Stimulated activated CD8-positive, alpha-beta memory T cell treated with anti-CD3 and anti-CD28 coated beads, Interleukin-4, amount 100 ng/mL, for 1 hour (primary cell): ENCODE data around the gene ACOT2.
"Not testable (repeated sequence)": the region's sequence is repeated elsewhere in the genome, so short reads cannot be mapped to it uniquely, and the experiment has no call there.

Source experiments
- DNase-seq, 2 donors: peaks; one replicate each; pipeline ENCODE4 v3.0.0-alpha.2; 2020; ENCODE audit warnings: low read depth in 2 of 2, low spot score in 1 of 2

The ACOT2 gene

DNA sequence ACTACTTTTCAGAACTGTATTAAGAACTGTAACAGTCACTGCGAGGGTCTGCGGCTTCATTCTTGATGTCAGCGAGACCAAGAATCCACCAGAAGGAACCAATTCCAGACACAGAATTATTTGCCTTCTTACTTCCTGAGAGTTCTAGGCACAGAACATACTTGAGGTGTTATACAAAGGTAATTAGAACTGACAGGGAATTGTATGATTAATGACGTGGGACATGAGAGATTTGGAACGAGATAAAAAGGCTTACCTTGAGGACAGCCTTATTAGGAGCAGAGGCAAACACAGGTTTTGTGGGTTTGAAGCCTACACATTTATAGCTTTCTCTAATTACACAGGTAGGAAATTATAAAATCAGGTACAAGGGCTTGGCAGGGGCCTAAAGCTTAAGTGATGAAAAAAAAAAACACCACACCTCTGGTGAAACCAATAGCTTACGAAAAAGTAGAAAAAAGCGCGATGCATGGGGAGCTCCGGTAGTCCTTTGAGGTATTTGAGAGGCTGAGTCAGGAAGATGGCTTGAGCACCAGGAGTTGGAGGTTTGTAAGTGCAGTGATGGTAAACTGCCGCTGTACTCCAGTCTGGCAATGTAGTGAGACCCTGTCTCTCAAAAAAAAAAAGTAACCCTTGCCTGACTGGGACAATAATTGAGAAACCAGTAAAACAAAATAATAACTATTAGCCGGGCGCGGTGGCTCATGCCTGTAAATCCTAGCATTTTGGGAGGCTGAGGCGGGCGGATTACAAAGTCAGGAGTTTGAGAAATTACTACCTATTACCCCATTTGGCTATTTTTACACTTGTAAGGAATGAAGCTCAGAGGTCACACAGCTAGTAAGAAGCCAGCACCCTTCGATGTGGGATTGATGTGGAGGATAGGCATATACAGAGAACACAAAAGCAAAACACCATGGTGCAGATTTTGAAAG, 795 bp upstream of the ACOT2 start:
- DNase-seq: no peak

- DNase-seq: not testable (repeated sequence)
Observed at GRCh38 chr14:73568886-73569184, 178 bp upstream of the ACOT2 start.

DNA sequence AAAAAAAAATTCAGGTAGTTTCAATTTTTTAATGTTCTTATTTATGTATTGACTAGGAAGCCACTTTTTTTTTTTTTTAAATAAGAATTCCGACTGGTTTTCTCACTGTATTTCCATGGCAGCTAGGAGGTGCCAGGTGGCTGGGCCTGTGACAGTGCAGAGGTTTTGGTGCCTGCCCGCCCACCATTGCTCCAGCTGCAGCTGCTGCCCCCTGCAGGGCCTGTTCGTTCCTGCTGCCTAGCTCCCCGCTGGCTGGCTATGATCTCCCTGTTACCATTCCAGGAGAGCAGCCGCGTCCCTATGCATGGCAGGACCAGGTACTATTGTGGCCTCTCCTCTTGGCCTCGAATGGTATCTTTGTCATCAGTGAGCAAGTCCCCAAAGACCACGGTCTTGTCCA, 1.9 kb downstream of the ACOT2 start:
- DNase-seq: peak in 1 of 2 donors; percentile 34

GRCh38 chr14:73573034-73573433, 4.0 kb downstream of the ACOT2 start:
- not testable (repeated sequence) for DNase-seq

- DNase-seq: not testable (repeated sequence)
Observed at GRCh38 chr14:73573740-73574139, 4.7 kb downstream of the ACOT2 start.

DNA sequence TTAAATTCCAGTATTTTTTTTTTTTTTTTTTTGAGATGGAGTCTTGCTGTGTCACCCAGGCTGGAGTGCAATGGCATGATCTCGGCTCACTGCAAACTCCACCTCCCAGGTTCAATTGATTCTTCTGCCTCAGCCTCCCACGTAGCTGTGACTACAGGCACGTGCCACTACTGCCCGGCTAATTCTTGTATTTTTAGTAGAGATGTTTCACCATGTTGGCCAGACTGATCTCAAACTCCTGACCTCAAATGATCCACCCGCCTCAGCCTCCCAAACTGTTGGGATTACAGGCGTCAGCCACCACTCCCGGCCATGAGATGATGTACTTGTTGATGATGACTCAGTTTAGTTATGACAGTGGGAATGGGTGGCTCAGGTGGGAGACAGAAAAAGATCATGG, 5.2 kb downstream of the ACOT2 start:
- DNase-seq: not testable (repeated sequence)

DNA sequence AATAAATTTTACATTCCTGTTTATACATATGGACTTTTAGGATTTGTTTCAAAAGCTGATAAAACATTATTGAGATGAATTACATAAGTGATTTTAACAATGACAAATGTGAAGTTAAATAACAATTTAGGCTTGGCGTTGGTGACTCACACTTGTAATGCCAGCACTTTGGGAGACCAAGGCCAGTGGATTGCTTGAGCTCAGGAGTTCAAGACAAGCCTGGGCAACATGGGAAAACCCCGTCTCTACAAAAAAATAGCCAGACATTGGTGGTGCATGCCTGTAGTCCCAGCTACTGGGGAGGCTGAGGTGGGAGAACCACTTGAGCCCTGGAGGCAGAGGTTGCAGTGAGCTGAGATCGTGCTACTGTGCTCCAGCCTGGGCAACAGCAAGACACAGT, 7.4 kb downstream of the ACOT2 start:
- no peak for DNase-seq

DNA sequence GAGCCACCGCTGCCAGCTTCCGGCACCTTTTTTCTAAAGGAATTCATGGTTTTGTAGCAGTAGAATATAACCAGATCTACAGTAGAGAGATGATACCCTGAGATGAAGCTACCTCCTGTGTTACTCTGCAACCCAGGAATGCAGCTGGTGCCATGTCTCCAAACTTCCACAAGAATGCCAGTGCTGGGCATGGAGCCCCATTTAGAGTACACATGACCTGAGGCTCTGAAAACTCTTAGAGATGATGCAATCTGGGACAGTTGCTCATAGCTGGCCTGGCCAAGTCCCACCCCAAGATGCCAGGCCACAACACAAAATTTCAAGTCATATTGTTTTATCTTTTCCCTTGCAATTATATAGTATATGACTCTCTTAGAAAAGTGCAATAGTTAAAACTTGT, 8.2 kb downstream of the ACOT2 start:
- not testable (repeated sequence) for DNase-seq

DNA sequence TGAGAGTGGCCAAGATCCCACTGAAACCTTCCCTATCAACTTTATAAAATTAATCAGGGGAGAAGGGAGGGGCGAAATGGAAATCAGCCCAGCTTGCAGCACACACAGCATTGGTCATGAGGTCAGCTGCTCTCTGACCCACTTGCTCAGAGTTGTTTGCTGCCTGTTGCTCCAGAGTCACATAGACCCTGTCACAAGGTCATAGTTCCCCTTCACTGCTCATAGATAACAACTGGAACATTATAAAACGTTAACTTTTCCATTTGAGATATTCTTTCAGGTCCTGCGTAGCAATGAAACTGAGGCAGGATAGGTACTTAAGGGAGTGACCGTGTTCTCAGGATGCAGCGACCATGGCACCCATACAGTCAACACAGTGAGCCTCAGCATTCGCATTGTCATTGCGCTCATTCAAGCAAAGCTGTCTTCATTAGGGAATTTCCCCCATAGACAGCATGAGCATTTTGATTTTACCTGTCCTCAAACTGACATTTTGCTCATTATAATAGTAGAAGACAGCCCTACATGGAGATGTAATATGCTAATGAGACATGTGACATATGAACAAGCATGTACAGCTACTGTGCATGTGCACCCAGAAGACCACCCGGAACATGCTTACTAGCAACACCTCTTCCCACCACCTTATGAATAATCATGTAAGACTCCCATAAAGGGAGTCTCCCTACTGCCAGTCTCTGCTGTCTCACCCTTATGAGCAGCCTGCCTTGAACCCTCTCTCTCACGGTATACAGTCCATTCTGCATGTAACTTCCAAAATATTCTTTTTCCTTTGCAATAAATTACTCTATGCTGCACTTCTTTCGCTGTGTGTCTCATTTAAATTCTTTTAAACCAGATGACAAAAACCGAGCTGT, 13.3 kb downstream of the ACOT2 start:
- not testable (repeated sequence) for DNase-seq

DNA sequence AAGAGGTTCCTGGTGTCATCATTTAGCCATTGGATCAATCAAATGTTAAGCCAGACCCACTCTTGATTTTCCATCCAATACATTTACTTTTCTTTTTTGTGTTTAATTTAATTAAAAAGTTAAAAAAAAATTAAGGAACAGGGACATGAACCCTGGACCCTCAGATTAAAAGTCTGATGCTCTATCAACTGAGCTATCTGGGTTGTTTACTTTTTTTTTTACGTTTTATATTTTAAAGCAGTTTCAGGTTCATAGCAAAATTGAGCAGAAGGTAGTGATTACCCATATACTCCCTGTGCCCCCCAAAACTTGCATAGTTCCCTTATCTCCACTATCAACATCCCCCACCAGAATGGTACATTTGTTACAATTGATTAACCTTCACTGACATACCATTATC, 19.7 kb downstream of the ACOT2 start:
- no peak for DNase-seq

GRCh38 chr14:73589116-73589515, 20.1 kb downstream of the ACOT2 start:
- DNase-seq: no peak

GRCh38 chr14:73590673-73591004, 21.6 kb downstream of the ACOT2 start:
- not testable (repeated sequence) for DNase-seq

GRCh38 chr14:73591690-73592449, 22.9 kb downstream of the ACOT2 start, which contains the start of gene ACOT4:
ACOT4 (plus strand) TSS chr14:73591873; CDS start chr14:73591960, 87 bp downstream.
- peak in 1 of 2 donors; percentile 15 for DNase-seq

DNA sequence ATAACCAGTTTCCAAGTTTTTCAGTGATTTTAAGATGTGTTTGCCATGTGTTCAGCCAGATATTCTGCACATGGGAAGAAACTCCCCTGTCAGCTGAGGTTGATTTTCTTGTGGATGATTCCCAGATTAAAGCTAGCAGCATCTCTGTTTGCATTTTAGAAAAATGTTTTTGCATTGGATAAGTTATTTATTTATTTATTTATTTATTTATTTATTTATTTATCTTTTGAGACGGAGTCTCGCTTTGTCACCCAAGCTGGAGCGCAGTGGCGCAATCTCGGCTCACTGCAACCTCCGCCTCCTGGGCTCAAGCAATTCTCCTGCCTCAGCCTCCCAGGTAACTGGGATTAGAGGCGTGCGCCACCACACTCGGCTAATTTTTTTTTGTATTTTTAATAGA, 25.5 kb downstream of the ACOT2 start:
- no peak for DNase-seq

GRCh38 chr14:73599499-73599898, 30.5 kb downstream of the ACOT2 start:
- DNase-seq: no peak

GRCh38 chr14:73602994-73603393, 34.0 kb downstream of the ACOT2 start:
- DNase-seq: no peak

DNA sequence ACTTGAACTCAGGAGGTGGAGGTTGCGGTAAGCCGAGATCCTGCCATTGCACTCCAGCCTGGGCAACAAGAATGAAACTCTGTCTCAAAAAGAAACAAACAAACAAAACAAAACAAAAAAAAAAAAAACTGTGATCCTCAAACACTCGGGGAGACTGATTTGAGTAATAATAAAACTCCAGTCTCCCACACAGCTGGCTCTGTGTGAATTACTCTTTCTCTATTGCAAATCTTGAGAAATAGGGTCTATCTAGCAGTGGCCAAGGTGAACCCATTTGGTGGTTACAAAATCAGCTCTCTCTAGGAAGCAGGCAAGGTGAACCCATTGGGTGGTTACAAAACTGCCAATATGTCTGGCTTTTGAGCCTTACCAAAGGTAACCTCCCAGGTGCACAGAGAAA, 37.3 kb downstream of the ACOT2 start:
- no peak for DNase-seq

DNA sequence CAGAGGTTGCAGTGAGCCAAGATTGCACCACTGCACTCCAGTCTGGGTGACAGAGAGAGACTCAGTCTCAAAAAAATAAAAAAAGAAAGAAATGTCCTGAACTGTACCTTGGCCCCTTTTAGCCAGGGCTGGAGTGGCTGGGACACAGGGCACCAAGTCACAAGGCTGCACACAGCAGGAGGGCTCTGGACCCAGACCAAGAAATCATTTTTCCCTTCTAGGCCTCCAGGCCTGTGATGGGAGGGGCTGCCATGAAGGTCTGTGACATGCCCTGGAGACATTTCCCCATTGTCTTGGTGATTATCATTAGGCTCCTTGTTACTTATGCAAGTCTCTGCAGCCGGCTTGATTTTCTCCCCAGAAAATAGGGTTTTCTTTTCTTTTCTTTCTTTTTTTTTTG, 38.2 kb downstream of the ACOT2 start:
- no peak for DNase-seq

- DNase-seq: no peak
Observed at GRCh38 chr14:73610687-73611086, 41.7 kb downstream of the ACOT2 start.

DNA sequence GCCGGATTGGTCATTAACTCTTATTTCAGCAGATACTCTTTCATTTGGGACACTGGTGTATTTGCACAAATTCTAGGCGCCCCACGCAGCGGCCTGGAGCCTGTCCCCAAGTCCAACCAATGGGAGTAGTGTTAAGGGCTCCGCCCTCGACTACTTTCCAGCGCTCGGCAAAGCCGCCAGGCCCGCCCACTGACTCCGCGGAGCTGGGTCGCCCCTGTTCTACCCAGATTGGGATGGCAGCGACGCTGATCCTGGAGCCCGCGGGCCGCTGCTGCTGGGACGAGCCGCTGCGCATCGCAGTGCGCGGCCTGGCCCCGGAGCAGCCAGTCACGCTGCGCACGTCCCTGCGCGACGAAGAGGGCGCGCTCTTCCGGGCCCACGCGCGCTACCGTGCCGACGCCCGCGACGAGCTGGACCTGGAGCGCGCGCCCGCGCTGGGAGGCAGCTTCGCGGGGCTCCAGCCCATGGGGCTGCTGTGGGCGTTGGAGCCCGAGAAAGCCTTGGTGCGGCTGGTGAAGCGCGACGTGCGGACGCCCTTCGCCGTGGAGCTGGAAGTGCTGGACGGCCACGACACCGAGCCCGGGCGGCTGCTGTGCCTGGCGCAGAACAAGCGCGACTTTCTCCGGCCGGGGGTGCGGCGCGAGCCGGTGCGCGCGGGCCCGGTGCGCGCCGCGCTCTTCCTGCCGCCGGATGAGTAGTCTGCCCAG, 43.5 kb downstream of the ACOT2 start, which contains the start of gene ACOT6:
ACOT6 (plus strand) TSS at position 179 of the 707 bp plus-strand sequence; CDS start at position 234, 55 bp downstream.
- peak; percentile 26 to 39 for DNase-seq

GRCh38 chr14:73613046-73613383, 44.0 kb downstream of the ACOT2 start:
- no peak for DNase-seq
